Choroid plexus epithelial cell (primary cell): ENCODE data around the gene ZNF423.

ENCODE experiments used
- DNase-seq: peaks from one replicate; pipeline ENCODE4 v3.0.0-alpha.2; 2010; ENCODE audit warnings: low read depth
- H3K4me3 ChIP-seq: 2 replicates; pipeline ENCODE4 v1.5.1; 2011; ENCODE audit warnings: low read depth, mild to moderate bottlenecking, control low read depth, low read length, moderate library complexity
- TF ChIP-seq, protein P1 (sequence below): conservative IDR thresholded peaks from 2 replicates; pipeline ENCODE4 v1.5.1; 2011; ENCODE audit warnings: low read depth, mild to moderate bottlenecking, control low read depth, inconsistent platforms, low read length, moderate library complexity

ZNF423 gene

DNA sequence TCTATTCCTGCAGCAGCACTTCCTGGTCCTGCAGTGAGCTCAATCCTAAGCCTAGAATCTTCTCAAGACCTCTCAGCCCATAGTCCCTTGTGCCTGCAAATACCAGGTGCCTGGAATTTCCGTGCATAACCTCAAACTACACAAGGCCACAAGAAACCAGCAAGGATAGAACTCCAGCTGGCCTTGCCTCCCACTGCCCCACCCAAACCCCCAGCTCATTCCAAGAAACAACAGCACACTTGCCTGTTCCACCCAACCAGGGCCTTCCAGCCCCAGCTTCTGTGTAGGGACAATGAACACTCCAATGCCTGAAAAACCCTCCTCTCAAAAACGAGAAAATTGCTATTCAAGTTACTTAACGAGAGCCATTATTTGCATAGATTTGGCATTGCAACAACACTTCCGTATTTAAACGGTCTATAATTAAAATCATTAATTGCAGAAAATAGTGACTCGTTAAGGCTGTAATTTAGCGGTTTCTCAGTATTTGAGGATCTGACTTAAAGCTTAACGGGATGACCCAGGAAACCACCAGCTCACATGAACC, 335.3 kb downstream of the ZNF423 start:
- H3K4me3 ChIP-seq = no peak overlapping the region
- TF ChIP-seq, protein P1, sequence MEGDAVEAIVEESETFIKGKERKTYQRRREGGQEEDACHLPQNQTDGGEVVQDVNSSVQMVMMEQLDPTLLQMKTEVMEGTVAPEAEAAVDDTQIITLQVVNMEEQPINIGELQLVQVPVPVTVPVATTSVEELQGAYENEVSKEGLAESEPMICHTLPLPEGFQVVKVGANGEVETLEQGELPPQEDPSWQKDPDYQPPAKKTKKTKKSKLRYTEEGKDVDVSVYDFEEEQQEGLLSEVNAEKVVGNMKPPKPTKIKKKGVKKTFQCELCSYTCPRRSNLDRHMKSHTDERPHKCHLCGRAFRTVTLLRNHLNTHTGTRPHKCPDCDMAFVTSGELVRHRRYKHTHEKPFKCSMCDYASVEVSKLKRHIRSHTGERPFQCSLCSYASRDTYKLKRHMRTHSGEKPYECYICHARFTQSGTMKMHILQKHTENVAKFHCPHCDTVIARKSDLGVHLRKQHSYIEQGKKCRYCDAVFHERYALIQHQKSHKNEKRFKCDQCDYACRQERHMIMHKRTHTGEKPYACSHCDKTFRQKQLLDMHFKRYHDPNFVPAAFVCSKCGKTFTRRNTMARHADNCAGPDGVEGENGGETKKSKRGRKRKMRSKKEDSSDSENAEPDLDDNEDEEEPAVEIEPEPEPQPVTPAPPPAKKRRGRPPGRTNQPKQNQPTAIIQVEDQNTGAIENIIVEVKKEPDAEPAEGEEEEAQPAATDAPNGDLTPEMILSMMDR = no peak
- no peak for DNase-seq

DNA sequence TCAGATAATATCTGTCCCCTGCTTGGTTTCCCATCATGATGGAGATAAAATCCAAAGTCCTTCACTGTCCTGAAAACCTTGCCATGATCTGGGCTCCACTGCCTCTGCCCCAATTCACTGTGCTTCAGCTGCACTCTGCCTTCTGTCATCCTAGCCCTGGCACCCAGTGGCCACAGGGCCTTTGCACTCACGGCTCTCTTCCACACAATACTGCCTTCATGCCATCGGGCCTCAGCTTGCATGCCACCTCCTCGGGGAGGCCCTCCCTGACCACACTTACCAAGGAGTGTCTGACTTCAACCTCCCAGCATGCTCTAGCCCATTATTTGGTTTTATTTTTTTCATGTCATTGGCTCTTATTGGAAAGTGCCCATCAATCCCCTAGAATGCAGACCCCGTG, 336.2 kb downstream of the ZNF423 start:
- TF ChIP-seq, protein P1 = no peak
- no peak overlapping the region for H3K4me3 ChIP-seq
- no peak for DNase-seq

DNA sequence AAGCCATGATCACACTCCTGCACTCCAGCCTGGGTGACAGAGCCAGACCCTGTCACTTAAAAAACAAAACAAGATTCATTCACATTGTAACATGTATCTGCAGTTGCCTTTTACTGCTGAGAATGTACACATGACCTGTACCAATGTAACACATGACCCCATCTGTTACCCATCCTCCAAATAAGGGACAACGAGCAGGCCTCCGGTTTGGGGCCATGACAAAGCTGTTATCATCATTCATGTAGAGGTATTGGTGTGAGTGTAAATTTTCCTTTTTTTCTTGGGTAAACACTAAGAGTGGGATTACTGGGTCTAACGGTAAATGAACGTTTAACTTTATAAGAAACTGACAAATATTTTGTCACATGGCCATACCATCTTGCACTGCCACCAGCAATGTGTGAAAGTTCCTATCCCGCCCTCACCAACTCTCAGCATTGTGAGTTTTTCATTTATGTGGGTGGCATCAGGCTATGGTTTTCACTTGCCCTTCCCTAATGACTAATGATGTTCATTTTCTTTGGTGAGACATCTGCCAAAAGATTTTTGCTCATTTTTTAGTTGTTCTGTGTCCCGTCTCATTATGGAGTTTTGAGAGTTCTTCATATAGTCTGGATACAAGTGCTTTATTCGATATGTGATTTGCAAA, 336.8 kb downstream of the ZNF423 start:
- no peak for DNase-seq
- no peak overlapping the region for H3K4me3 ChIP-seq
- TF ChIP-seq, protein P1 = no peak

DNA sequence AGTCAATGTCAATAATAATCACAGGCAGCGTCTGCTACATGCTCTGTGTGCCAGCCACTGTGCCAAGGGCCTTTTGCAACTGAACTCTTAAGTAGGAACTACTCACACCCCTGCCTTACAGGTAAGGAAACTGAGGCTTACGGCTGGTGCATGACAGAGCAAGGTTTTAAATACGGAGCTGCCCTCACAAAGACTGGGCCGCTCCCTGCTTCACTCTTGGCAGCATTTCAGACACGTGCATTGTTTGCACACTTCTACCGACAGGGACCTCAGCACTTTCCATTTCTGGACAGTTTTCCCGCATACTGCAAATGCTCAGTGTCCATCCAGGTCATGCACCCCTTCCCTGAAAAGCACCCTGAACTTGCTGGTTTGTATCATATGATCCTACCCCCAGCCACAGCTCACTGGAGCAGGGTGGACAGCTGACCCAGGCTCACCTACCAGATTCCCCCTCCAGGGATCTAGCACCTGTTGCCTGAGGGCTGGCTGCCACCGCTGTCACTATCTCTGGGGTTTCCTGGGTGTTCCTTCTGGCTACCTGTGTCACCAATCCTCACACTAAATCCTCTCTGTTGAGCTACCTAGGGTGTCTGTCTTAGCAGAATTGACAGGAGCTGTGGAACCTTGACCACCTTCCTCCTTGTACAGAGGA, 339.4 kb downstream of the ZNF423 start:
- no peak overlapping the region for H3K4me3 ChIP-seq
- TF ChIP-seq, protein P1 = no peak

DNA sequence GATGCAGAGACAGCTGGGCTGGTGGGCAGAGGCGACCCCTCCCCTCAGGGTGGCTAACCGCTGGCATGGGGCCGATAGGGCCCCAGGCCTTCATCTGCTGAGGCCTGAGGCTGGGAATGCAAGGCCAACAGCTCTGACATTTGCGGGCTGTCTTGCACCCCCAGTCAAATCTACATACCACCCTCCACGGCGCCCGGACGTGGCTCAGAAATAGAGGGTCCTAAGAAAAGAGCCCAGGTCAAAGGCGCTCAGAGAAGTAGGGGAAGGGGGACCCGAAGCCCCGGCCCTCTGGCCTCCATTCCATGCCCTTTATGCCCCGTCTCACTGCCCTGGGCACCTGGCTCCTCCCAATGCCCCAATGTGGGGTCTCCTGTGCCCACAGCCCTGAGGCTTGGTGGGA, 340.1 kb downstream of the ZNF423 start:
- no peak for DNase-seq
- no peak overlapping the region for H3K4me3 ChIP-seq
- TF ChIP-seq, protein P1 = no peak

More for the DNA sequence above, 339.4 kb downstream of the ZNF423 start:
- no peak for DNase-seq

DNA sequence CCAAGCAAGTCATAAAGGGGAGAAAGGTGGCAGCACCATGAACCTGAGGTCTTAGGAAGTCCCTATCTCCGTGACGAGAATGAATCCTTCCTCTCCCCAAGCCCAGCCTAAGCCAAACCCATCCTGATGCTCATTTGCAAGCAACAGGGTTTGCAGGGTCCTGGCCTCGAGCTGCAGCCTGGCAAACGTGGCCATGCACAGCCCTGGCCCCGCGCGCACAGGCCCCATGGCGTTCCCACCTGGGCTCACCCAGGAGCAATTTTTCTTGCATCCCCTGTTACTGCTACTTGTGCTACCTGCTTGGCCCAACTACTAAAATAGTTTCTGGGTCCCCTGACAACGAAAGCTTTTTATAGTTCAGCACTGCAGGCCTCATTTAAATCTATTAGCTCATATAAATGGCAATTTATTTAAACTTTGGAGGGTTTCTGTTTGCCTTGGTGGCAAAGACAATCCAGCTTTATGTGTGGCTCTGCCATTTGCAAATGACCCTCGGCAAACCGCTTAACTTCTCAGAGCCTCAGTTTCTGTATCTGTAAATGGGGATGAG, 340.8 kb downstream of the ZNF423 start:
- TF ChIP-seq, protein P1 = no peak
- DNase-seq = no peak
- H3K4me3 ChIP-seq = no peak overlapping the region
